ENCODE data around the gene ICE1.
"Not testable (repeated sequence)": the region's sequence is repeated elsewhere in the genome, so short reads cannot be mapped to it uniquely, and the experiment has no call there.

ICE1 gene

GRCh38 chr5:5494489-5495402, 72.3 kb downstream of the ICE1 start:
- peak; percentile 91 for DNase-seq

- peak; percentile 80 for DNase-seq
Measured at GRCh38 chr5:5497152-5497788, 74.8 kb downstream of the ICE1 start.

- DNase-seq = no peak
Measured at GRCh38 chr5:5499442-5499841, 77.0 kb downstream of the ICE1 start.

- no peak for DNase-seq
Measured at GRCh38 chr5:5504325-5504724, 81.8 kb downstream of the ICE1 start.

GRCh38 chr5:5505815-5506214, 83.3 kb downstream of the ICE1 start:
- no peak for DNase-seq

GRCh38 chr5:5508391-5508790, 85.9 kb downstream of the ICE1 start:
- no peak for DNase-seq

GRCh38 chr5:5511904-5512416, 89.5 kb downstream of the ICE1 start:
- DNase-seq = no peak

GRCh38 chr5:5512543-5512942, 90.1 kb downstream of the ICE1 start:
- DNase-seq = no peak

- not testable (repeated sequence) for DNase-seq
Measured at GRCh38 chr5:5520622-5521021, 98.1 kb downstream of the ICE1 start.

- no peak for DNase-seq
Measured at GRCh38 chr5:5521029-5521428, 98.6 kb downstream of the ICE1 start.

GRCh38 chr5:5521478-5521877, 99.0 kb downstream of the ICE1 start:
- no peak for DNase-seq

GRCh38 chr5:5522336-5522735, 99.9 kb downstream of the ICE1 start:
- DNase-seq = no peak

- no peak for DNase-seq
Measured at GRCh38 chr5:5523066-5523505, 100.6 kb downstream of the ICE1 start.

- no peak for DNase-seq
Measured at GRCh38 chr5:5524327-5524726, 101.8 kb downstream of the ICE1 start.

- no peak for DNase-seq
Measured at GRCh38 chr5:5531371-5531770, 108.9 kb downstream of the ICE1 start.

- DNase-seq = no peak
Measured at GRCh38 chr5:5532306-5533076, 110.0 kb downstream of the ICE1 start.

- peak; percentile 12 for DNase-seq
Measured at GRCh38 chr5:5533927-5534326, 111.5 kb downstream of the ICE1 start.

GRCh38 chr5:5534333-5534732, 111.9 kb downstream of the ICE1 start:
- no peak for DNase-seq

GRCh38 chr5:5536871-5537270, 114.4 kb downstream of the ICE1 start:
- no peak for DNase-seq

GRCh38 chr5:5537426-5537825, 114.9 kb downstream of the ICE1 start:
- DNase-seq = no peak

- no peak for DNase-seq
Measured at GRCh38 chr5:5539590-5539989, 117.1 kb downstream of the ICE1 start.
